Colonic mucosa (tissue), 4 donors: ENCODE measurements around the gene NUP62. TPM values are rescaled to one million over a fixed set of nuclear protein-coding genes. Genes with fewer than 3 reads are reported as not detected.

Experiments used
- DNase-seq: peaks from one replicate; pipeline ENCODE4 v3.0.0-alpha.2; 2020
- H3K27ac ChIP-seq: fragments of 200-600 bp; one replicate; pipeline ENCODE4 v1.8.0; 2021
- H3K27me3 ChIP-seq: fragments of 200-600 bp; one replicate; pipeline ENCODE4 v1.8.0; 2021
- H3K36me3 ChIP-seq: fragments of 200-600 bp; one replicate; pipeline ENCODE4 v1.8.0; 2021
- H3K4me1 ChIP-seq: fragments of 200-600 bp; one replicate; pipeline ENCODE4 v1.8.0; 2021; ENCODE audit warnings: mild to moderate bottlenecking
- H3K4me3 ChIP-seq: fragments of 200-600 bp; one replicate; pipeline ENCODE4 v1.8.0; 2021
- H3K9ac ChIP-seq, 2 donors: one replicate each; pipeline ENCODE4 v1.7.0; 2013; ENCODE audit warnings: control low read depth in 2 of 2, low read depth in 2 of 2, low read length in 2 of 2
- H3K9me3 ChIP-seq: fragments of 200-600 bp; one replicate; pipeline ENCODE4 v1.8.0; 2021
- CTCF ChIP-seq: fragments of 200-600 bp; IDR thresholded peaks from one replicate; pipeline ENCODE4 v1.8.0; 2022; ENCODE audit warnings: antibody characterized with exemption, mild to moderate bottlenecking
- intact Hi-C: fragments of 100-400 bp; cut with DNase I; formaldehyde crosslinking; loops from one replicate; pipeline ENCODE4 v1.14.1; 2022
- total RNA-seq, 2 donors: library from RNA; stranded (reverse); fragmentation: NEBNext Ultra II Directional in 1 of 2; extraction: Animal tissue kit (Norgen Biotek cat#: 25700) in 1 of 2; gene quantifications; one replicate each; pipeline ENCODE4 v1.2.1, GENCODE V29; 2021
- donor health status: healthy.
- donor health status: DM: no; HTN: no; CAD: no.
- donor health status: DM: no; HTN: no; CAD: no.

Gene NUP62
- total RNA-seq, 2 donors from 2014 or later = 34.8 to 59.8 TPM

GRCh38 chr19:49863935-49864320 lies 65.4 kb downstream of the NUP62 start:
- peak; percentile 22 for DNase-seq
- no peaks in the 10 kb centered on the region for H3K9me3 ChIP-seq
- intact Hi-C loops = loop anchor here (10.0 kb wide), 1 partner anchor 49 kb away; the partner anchor contains the start of genes FUZ and MED25
- no peaks in the 10 kb centered on the region for H3K27me3 ChIP-seq
- no peak overlapping the region for H3K4me3 ChIP-seq
- peaks cover 15% of the 10 kb centered on the region for H3K4me1 ChIP-seq
- no peak overlapping the region for H3K27ac ChIP-seq
- no peaks in the 10 kb centered on the region for H3K36me3 ChIP-seq
- no peak for TF ChIP-seq CTCF
- no peak overlapping the region for H3K9ac ChIP-seq

GRCh38 chr19:49863254-49863934 lies 65.9 kb downstream of the NUP62 start:
- no peak for TF ChIP-seq CTCF
- no peaks in the 10 kb centered on the region for H3K36me3 ChIP-seq
- H3K4me1 ChIP-seq = peaks cover 15% of the 10 kb centered on the region
- H3K4me3 ChIP-seq = no peak overlapping the region
- intact Hi-C loops = loop anchor here (10.0 kb wide), 1 partner anchor 49 kb away; the partner anchor contains the start of genes FUZ and MED25
- no peaks in the 10 kb centered on the region for H3K27me3 ChIP-seq
- H3K9ac ChIP-seq = no peak overlapping the region
- H3K27ac ChIP-seq = no peak overlapping the region
- no peak for DNase-seq
- no peaks in the 10 kb centered on the region for H3K9me3 ChIP-seq

- Histone ChIP-seq H3K4me3 (no peak overlapping the region), H3K4me1 (peaks cover 15% of the 10 kb centered on the region), H3K36me3 (no peaks in the 10 kb centered on the region), H3K27me3 (no peaks in the 10 kb centered on the region), H3K27ac (no peak overlapping the region), H3K9ac (no peak overlapping the region), H3K9me3 (no peaks in the 10 kb centered on the region)
- no peak for TF ChIP-seq CTCF
- DNase-seq = peak; percentile 26
- intact Hi-C loops = loop anchor here (10.0 kb wide), 1 partner anchor 48 kb away; the partner anchor contains the start of genes FUZ and MED25
Measured at GRCh38 chr19:49862391-49863253, 66.7 kb downstream of the NUP62 start.

- intact Hi-C loops = loop anchor here (10.0 kb wide), 1 partner anchor 47 kb away; the partner anchor contains the start of genes FUZ and MED25
- peaks cover 15% of the 10 kb centered on the region for H3K4me1 ChIP-seq
- no peak overlapping the region for H3K27ac ChIP-seq
- H3K4me3 ChIP-seq = no peak overlapping the region
- no peaks in the 10 kb centered on the region for H3K9me3 ChIP-seq
- H3K27me3 ChIP-seq = no peaks in the 10 kb centered on the region
- no peak for TF ChIP-seq CTCF
- peaks cover 7% of the 10 kb centered on the region for H3K36me3 ChIP-seq
- no peak for DNase-seq
- no peak overlapping the region for H3K9ac ChIP-seq
Measured at GRCh38 chr19:49861541-49862378, 67.5 kb downstream of the NUP62 start.

GRCh38 chr19:49861107-49861506 lies 68.2 kb downstream of the NUP62 start:
- DNase-seq = no peak
- no peak overlapping the region for H3K9ac ChIP-seq
- peaks cover 11% of the 10 kb centered on the region for H3K4me1 ChIP-seq
- no peak overlapping the region for H3K27ac ChIP-seq
- intact Hi-C loops = loop anchor here (10.0 kb wide), 1 partner anchor 46 kb away; the partner anchor contains the start of genes FUZ and MED25
- peaks cover 11% of the 10 kb centered on the region for H3K36me3 ChIP-seq
- H3K9me3 ChIP-seq = no peaks in the 10 kb centered on the region
- H3K4me3 ChIP-seq = no peak overlapping the region
- no peak for TF ChIP-seq CTCF
- H3K27me3 ChIP-seq = no peaks in the 10 kb centered on the region
